ENCODE results near the gene CHPF2.

DNA sequence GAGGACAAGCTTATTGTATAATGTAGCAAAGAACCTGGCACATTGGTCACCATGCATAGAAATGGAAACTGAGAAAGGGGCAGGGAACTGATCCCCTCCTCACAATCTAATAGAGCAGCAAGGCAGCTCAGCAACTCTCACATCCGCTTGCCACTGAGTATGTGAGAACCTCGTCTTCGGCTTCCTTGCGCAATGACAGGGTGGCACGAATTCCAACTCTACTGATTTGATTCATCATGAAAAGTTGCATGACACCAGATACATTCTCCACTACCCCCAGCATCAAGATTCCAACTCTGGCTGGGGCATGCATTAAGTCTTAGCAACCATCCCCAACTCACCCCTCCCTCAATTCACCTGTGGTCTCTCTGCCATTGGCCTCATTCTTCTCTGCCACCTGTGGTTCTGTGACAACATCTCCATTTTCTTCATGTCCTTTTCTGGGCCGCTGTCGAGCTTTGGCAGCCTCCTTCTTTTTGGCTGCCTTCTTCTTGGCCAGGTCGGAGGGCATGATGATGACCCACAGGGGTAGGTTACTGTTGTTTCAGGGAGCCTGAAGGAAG lies 6.3 kb upstream of the CHPF2 start:
- TF ChIP-seq, protein P1, sequence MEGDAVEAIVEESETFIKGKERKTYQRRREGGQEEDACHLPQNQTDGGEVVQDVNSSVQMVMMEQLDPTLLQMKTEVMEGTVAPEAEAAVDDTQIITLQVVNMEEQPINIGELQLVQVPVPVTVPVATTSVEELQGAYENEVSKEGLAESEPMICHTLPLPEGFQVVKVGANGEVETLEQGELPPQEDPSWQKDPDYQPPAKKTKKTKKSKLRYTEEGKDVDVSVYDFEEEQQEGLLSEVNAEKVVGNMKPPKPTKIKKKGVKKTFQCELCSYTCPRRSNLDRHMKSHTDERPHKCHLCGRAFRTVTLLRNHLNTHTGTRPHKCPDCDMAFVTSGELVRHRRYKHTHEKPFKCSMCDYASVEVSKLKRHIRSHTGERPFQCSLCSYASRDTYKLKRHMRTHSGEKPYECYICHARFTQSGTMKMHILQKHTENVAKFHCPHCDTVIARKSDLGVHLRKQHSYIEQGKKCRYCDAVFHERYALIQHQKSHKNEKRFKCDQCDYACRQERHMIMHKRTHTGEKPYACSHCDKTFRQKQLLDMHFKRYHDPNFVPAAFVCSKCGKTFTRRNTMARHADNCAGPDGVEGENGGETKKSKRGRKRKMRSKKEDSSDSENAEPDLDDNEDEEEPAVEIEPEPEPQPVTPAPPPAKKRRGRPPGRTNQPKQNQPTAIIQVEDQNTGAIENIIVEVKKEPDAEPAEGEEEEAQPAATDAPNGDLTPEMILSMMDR (IDR thresholded peaks at IDR 0.05; ENCODE audit: insufficient read depth, low read depth, low read length), result no peak
- TF ChIP-seq EZH2 (IDR thresholded peaks at IDR 0.05; ENCODE audit: insufficient read depth, low read length), result no peak
